Measurements from ENCODE around the gene RNF152.

The RNF152 gene

DNA sequence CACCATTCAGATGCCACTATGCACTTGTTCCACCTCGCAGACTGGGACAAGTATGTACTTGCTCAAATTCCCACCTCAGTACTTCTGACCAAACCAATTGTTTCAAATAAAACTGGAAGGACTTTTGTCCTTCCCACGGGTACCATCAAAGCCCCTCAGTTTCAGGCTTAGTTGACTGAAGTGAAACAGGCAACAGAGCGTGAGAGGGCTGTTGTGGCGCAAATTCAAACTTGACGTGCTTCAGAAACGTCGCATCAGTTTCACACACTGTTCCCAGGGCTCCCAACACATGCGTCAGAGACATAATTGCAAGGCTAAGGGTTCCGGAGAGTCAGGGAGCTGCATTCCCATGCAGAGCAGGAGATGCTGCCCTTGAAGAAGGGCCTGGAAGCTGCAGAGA lies 33.7 kb downstream of the RNF152 start:
- H3K27me3 ChIP-seq (ENCODE audit: control insufficient read depth, insufficient read depth, low read length): no peaks in the 10 kb centered on the region
- no peak overlapping the region for H2AFZ ChIP-seq
- H3K27ac ChIP-seq: no peak overlapping the region
- H3K4me2 ChIP-seq (ENCODE audit: low read length): no peak overlapping the region
- no peak overlapping the region for H3K9ac ChIP-seq
- H3K79me2 ChIP-seq: peaks cover 40% of the 10 kb centered on the region
- TF ChIP-seq, protein P1, sequence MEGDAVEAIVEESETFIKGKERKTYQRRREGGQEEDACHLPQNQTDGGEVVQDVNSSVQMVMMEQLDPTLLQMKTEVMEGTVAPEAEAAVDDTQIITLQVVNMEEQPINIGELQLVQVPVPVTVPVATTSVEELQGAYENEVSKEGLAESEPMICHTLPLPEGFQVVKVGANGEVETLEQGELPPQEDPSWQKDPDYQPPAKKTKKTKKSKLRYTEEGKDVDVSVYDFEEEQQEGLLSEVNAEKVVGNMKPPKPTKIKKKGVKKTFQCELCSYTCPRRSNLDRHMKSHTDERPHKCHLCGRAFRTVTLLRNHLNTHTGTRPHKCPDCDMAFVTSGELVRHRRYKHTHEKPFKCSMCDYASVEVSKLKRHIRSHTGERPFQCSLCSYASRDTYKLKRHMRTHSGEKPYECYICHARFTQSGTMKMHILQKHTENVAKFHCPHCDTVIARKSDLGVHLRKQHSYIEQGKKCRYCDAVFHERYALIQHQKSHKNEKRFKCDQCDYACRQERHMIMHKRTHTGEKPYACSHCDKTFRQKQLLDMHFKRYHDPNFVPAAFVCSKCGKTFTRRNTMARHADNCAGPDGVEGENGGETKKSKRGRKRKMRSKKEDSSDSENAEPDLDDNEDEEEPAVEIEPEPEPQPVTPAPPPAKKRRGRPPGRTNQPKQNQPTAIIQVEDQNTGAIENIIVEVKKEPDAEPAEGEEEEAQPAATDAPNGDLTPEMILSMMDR (IDR thresholded peaks at IDR 0.05): no peak
- peaks cover 7% of the 10 kb centered on the region for H3K4me1 ChIP-seq
- no peak overlapping the region for H3K4me3 ChIP-seq (ENCODE audit: low read depth, low read length)
- no peaks in the 10 kb centered on the region for H3K9me3 ChIP-seq (ENCODE audit: control insufficient read depth, low read length)
- no peaks in the 10 kb centered on the region for H3K36me3 ChIP-seq (ENCODE audit: control insufficient read depth, insufficient read depth, low read length)

DNA sequence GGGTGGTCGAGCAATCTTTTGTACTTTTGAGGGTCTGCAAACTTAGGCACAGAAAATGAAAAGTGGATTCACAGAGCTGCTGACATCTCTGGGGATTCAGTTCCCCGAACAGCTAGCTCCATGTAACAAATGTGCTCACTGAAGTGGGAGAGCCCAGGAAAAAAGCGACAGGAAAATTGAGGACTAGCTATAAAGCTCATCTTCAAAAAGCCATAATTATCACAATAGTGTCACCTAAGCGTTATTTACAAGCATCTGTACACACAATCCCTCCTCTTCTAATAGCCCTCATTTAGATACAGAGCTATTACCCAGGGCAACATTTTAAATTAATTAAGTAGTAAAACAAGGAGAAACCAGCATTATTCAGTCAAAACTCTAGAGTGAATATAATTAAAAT lies 36.1 kb downstream of the RNF152 start:
- Histone ChIP-seq H3K27ac (no peak overlapping the region), H3K27me3 (ENCODE audit: control insufficient read depth, insufficient read depth, low read length) (no peaks in the 10 kb centered on the region), H3K4me1 (peaks cover 9% of the 10 kb centered on the region)

DNA sequence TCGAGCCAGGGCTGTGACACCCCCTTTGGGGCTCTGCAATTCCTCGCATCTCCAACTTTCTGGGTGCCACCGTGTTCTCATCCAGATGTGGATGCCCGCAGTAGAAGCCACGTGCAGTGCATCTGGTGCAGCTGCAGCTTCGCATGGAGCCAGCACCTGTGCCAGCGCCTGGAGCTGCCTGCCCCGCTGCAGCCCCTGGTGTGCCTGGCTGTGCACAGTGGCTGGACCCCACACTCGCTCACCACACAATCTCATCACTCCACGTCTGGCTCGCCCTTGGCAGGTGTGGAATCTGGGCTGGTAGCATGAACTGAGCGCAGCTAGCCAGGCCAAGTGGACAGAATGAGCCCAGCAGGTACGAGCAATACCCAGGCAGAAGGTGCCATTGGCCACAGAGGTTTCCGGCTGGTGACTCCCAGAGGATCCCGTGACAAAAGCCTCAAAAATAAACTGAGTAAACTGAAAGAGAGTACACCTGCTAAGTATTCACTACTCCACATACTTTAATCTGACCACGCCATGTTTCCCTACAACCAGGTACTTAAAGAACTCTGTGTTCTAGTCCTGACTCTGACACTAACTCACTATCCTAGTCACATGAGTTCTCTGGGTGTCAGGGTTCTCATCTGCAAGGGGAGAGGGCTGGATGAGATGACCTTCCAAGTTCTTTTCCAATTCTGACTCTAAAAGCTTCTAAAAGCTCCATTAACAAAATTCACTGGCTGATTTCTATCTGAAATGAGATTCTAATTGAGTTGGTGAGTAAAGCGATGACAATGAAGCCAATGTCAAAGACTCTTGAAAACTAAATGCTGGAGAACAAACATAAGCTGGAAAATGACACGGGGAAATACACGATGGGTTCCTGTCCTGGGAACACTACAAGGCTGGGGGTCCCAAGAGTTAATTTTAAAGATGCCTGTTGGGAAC lies 37.1 kb downstream of the RNF152 start:
- Histone ChIP-seq H3K79me2 (peaks cover 32% of the 10 kb centered on the region), H3K4me3 (ENCODE audit: low read depth, low read length) (no peak overlapping the region), H3K9me3 (ENCODE audit: control insufficient read depth, low read length) (no peaks in the 10 kb centered on the region), H3K27me3 (ENCODE audit: control insufficient read depth, insufficient read depth, low read length) (no peaks in the 10 kb centered on the region), H3K4me1 (peaks cover 12% of the 10 kb centered on the region), H3K4me2 (ENCODE audit: low read length) (no peak overlapping the region), H3K36me3 (ENCODE audit: control insufficient read depth, insufficient read depth, low read length) (no peaks in the 10 kb centered on the region), H3K9ac (no peak overlapping the region), H3K27ac (no peak overlapping the region), H2AFZ (no peak overlapping the region)
- TF ChIP-seq, protein P1 (IDR thresholded peaks at IDR 0.05): no peak

More for the DNA sequence above, 36.1 kb downstream of the RNF152 start:
- no peak overlapping the region for H3K4me3 ChIP-seq (ENCODE audit: low read depth, low read length)
- H3K79me2 ChIP-seq: peaks cover 35% of the 10 kb centered on the region
- no peak overlapping the region for H3K9ac ChIP-seq
- no peak overlapping the region for H2AFZ ChIP-seq
- H3K9me3 ChIP-seq (ENCODE audit: control insufficient read depth, low read length): no peaks in the 10 kb centered on the region
- no peaks in the 10 kb centered on the region for H3K36me3 ChIP-seq (ENCODE audit: control insufficient read depth, insufficient read depth, low read length)
- TF ChIP-seq, protein P1 (IDR thresholded peaks at IDR 0.05): no peak
- H3K4me2 ChIP-seq (ENCODE audit: low read length): no peak overlapping the region

DNA sequence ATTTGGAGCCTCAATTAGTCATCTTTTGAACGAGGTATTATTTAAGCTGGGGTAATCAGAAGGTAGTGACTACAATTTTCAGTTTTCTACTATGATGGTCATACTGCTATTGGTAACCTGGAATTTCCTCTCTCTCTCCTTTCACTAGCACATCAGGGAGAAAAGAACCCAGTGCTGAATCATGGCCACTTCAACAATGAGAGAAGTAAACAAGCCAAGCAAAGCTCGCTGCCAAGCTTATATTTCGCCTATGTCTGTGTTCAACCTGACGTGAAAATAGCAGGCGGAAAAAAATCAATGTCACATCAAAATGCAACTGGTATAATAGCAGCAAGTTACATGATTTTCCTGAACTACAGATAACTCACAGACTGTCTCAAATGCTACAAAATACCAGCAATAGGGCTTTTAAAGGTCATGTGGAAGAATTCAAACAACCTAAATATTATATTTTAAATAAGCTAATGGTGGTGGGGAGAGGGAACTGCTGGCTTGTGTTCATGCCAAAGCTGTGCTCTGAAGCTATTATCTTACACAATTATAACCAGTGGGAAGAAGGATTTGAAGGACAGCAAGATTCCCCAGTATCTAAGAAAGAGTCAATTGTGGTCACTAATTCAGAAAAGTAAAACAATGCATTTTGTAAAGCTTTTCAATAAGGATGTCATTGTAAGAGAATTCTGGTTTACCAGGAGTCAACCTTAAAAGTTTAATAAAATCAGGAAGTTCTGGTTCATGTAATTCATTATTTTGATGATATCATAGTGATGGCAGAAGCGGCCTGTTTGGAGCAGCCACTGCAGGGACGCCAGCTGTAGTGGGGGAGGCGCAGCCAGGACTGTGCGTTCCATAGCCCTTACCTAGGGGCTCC lies 38.0 kb downstream of the RNF152 start:
- peaks cover 24% of the 10 kb centered on the region for H3K79me2 ChIP-seq
- no peaks in the 10 kb centered on the region for H3K9me3 ChIP-seq (ENCODE audit: control insufficient read depth, low read length)
- H3K27ac ChIP-seq: no peak overlapping the region
- no peaks in the 10 kb centered on the region for H3K36me3 ChIP-seq (ENCODE audit: control insufficient read depth, insufficient read depth, low read length)
- TF ChIP-seq, protein P1 (IDR thresholded peaks at IDR 0.05): no peak
- H2AFZ ChIP-seq: peak overlapping the region; percentile 1
- H3K9ac ChIP-seq: no peak overlapping the region
- no peaks in the 10 kb centered on the region for H3K27me3 ChIP-seq (ENCODE audit: control insufficient read depth, insufficient read depth, low read length)
- peaks cover 12% of the 10 kb centered on the region for H3K4me1 ChIP-seq
- H3K4me2 ChIP-seq (ENCODE audit: low read length): no peak overlapping the region
- no peak overlapping the region for H3K4me3 ChIP-seq (ENCODE audit: low read depth, low read length)
